ENCODE measurements around the gene CENPX.

GRCh38 chr17:81998212-81998611 lies 24.5 kb downstream of the CENPX start:
- TF ChIP-seq CTCF (IDR thresholded peaks at IDR 0.05) (no peak), ZFX (IDR thresholded peaks at IDR 0.05; ENCODE audit: borderline replicate concordance) (no peak)

Data from 22Rv1 (cell line).